GM18868 (cell line): Measurements from ENCODE around the gene OLFM1.
"Not testable (repeated sequence)": the region's sequence is repeated elsewhere in the genome, so short reads cannot be mapped to it uniquely, and the experiment has no call there.

Experiments
- ATAC-seq: cut with Tn5 transposase; IDR thresholded peaks from one replicate; pipeline ENCODE4 v1.9.1; 2021; ENCODE audit warnings: mild to moderate bottlenecking, moderate library complexity; ENCODE audit not compliant: unreplicated experiment

Gene OLFM1

GRCh38 chr9:135147474-135147805 is 60.0 kb downstream of the OLFM1 start:
- no peak for ATAC-seq

- ATAC-seq: no peak
Measured at GRCh38 chr9:135147938-135148337, 60.5 kb downstream of the OLFM1 start.

- no peak for ATAC-seq
Measured at GRCh38 chr9:135148386-135148785, 60.9 kb downstream of the OLFM1 start.

GRCh38 chr9:135149901-135150300 is 62.4 kb downstream of the OLFM1 start:
- ATAC-seq: not testable (repeated sequence)

GRCh38 chr9:135150981-135151380 is 63.5 kb downstream of the OLFM1 start:
- no peak for ATAC-seq

- no peak for ATAC-seq
Measured at GRCh38 chr9:135151757-135152613, 64.5 kb downstream of the OLFM1 start.

GRCh38 chr9:135152614-135153334 is 65.3 kb downstream of the OLFM1 start:
- no peak for ATAC-seq

- no peak for ATAC-seq
Measured at GRCh38 chr9:135154050-135154615, 66.7 kb downstream of the OLFM1 start.

- ATAC-seq: no peak
Measured at GRCh38 chr9:135155396-135155795, 67.9 kb downstream of the OLFM1 start.

- ATAC-seq: no peak
Measured at GRCh38 chr9:135156525-135157510, 69.3 kb downstream of the OLFM1 start.

- no peak for ATAC-seq
Measured at GRCh38 chr9:135157856-135158563, 70.5 kb downstream of the OLFM1 start.

GRCh38 chr9:135158564-135158937 is 71.1 kb downstream of the OLFM1 start:
- ATAC-seq: no peak

GRCh38 chr9:135159801-135160200 is 72.3 kb downstream of the OLFM1 start:
- no peak for ATAC-seq

GRCh38 chr9:135160862-135161261 is 73.4 kb downstream of the OLFM1 start:
- ATAC-seq: no peak

- not testable (repeated sequence) for ATAC-seq
Measured at GRCh38 chr9:135162599-135162998, 75.1 kb downstream of the OLFM1 start.

GRCh38 chr9:135163023-135163780 is 75.7 kb downstream of the OLFM1 start:
- ATAC-seq: no peak

GRCh38 chr9:135164036-135164435 is 76.6 kb downstream of the OLFM1 start:
- no peak for ATAC-seq

GRCh38 chr9:135165003-135165711 is 77.7 kb downstream of the OLFM1 start:
- no peak for ATAC-seq
